ENCODE data around the gene BST1.

BST1 gene, protein sequence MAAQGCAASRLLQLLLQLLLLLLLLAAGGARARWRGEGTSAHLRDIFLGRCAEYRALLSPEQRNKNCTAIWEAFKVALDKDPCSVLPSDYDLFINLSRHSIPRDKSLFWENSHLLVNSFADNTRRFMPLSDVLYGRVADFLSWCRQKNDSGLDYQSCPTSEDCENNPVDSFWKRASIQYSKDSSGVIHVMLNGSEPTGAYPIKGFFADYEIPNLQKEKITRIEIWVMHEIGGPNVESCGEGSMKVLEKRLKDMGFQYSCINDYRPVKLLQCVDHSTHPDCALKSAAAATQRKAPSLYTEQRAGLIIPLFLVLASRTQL

DNA sequence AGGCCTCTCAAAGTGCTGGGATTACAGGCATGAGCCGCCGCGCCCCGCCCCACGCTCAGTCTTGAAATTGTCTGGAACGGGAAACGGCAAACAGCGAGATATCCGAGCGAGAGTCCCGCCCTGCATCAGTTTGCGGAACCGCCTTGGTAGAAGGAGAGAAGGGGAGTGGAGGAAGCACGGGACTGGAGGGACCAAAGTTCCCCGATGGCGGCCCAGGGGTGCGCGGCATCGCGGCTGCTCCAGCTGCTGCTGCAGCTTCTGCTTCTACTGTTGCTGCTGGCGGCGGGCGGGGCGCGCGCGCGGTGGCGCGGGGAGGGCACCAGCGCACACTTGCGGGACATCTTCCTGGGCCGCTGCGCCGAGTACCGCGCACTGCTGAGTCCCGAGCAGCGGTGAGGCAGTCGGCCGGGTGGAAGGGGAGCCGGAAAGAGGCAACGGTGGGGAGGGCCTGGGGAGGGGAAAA is at the start of gene BST1:
BST1 (plus strand) TSS at position 125 of the 463 bp plus-strand sequence; CDS start at position 205, 80 bp downstream.
- Histone ChIP-seq H3K9me3 (ENCODE audit: control insufficient read depth, low read length) (no peaks in the 10 kb centered on the region), H3K9ac (ENCODE audit: low read length) (no peak within 1 kb of the TSS), H3K36me3 (ENCODE audit: control insufficient read depth, insufficient read depth, low read length) (no peaks in the 10 kb centered on the region)

DNA sequence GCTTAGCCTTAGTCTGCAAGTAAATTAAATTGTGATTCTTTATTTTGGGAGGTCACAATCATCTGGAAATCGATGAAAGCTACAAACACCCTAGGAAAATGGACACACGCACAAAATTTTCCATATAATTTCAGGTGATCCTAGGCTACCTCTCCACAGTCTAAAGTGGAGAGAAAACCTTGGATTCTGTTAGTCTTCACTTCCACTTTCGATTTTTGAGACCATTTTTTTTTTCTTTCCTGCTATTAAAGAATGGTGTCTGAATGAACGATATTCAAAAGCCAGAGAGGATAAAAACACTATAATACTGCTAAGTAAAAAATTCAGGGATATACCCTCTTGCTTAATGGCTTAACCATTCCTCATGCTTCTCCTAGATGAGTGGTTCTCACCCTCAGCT is 49.4 kb upstream of the BST1 start:
- peaks cover 15% of the 10 kb centered on the region for H3K4me1 ChIP-seq (ENCODE audit: control insufficient read depth, insufficient read depth, low read length)
- no peaks in the 10 kb centered on the region for H3K27me3 ChIP-seq (ENCODE audit: control insufficient read depth, insufficient read depth, low read length)
- H3K9me3 ChIP-seq (ENCODE audit: control insufficient read depth, low read length): no peaks in the 10 kb centered on the region
- peak overlapping the region; percentile 94 for H3K4me3 ChIP-seq (ENCODE audit: low read length)
- peak overlapping the region; percentile 96 for H3K9ac ChIP-seq (ENCODE audit: low read length)
- H3K36me3 ChIP-seq (ENCODE audit: control insufficient read depth, insufficient read depth, low read length): no peaks in the 10 kb centered on the region

More for the DNA sequence above, at the start of gene BST1:
- Histone ChIP-seq H3K4me3 (ENCODE audit: low read length) (peak within 1 kb of the TSS; percentile 3), H3K4me1 (ENCODE audit: control insufficient read depth, insufficient read depth, low read length) (no peaks in the 10 kb centered on the region), H3K27me3 (ENCODE audit: control insufficient read depth, insufficient read depth, low read length) (no peaks in the 10 kb centered on the region)

GRCh38 chr4:15653864-15654592 is 48.8 kb upstream of the BST1 start:
- H3K4me1 ChIP-seq (ENCODE audit: control insufficient read depth, insufficient read depth, low read length): peaks cover 15% of the 10 kb centered on the region
- no peaks in the 10 kb centered on the region for H3K9me3 ChIP-seq (ENCODE audit: control insufficient read depth, low read length)
- peak overlapping the region; percentile 96 for H3K9ac ChIP-seq (ENCODE audit: low read length)
- no peaks in the 10 kb centered on the region for H3K27me3 ChIP-seq (ENCODE audit: control insufficient read depth, insufficient read depth, low read length)
- no peaks in the 10 kb centered on the region for H3K36me3 ChIP-seq (ENCODE audit: control insufficient read depth, insufficient read depth, low read length)
- H3K4me3 ChIP-seq (ENCODE audit: low read length): peak overlapping the region; percentile 94

DNA sequence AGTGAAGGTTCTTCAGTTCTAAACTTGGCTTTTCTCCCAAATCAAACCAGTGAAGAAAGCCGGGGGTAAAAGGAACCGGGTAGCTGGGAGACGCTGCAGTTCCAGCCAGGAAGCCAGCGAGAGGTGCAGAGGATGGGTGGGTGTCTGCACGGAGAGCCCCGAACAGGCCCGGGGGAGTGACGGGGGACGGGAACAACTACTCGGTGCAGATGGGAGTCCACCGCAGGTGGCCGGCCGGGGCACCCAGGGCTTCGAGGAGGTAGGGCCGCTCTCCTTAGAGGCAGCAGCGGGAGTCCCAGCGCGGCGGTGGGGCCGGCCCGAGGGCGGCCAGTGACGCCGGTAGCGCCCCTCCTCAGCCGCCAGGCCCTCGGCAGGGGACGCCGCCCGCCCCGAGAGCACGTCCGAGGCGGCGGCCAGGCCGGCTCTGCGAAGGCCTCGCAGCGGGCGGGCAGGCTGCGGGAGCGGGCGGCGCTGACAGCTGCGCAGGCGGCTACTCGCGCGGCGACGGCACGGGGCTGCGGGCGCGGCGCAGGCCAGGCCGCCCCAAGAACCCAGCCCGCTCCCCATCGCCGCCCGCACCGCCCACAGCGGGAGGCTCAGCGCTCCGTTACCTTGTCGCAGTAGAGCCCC is 48.2 kb upstream of the BST1 start:
- H3K9ac ChIP-seq (ENCODE audit: low read length): peak overlapping the region; percentile 96
- H3K36me3 ChIP-seq (ENCODE audit: control insufficient read depth, insufficient read depth, low read length): no peaks in the 10 kb centered on the region
- H3K4me3 ChIP-seq (ENCODE audit: low read length): peak overlapping the region; percentile 94
- H3K4me1 ChIP-seq (ENCODE audit: control insufficient read depth, insufficient read depth, low read length): peaks cover 15% of the 10 kb centered on the region
- no peaks in the 10 kb centered on the region for H3K27me3 ChIP-seq (ENCODE audit: control insufficient read depth, insufficient read depth, low read length)
- H3K9me3 ChIP-seq (ENCODE audit: control insufficient read depth, low read length): no peaks in the 10 kb centered on the region

DNA sequence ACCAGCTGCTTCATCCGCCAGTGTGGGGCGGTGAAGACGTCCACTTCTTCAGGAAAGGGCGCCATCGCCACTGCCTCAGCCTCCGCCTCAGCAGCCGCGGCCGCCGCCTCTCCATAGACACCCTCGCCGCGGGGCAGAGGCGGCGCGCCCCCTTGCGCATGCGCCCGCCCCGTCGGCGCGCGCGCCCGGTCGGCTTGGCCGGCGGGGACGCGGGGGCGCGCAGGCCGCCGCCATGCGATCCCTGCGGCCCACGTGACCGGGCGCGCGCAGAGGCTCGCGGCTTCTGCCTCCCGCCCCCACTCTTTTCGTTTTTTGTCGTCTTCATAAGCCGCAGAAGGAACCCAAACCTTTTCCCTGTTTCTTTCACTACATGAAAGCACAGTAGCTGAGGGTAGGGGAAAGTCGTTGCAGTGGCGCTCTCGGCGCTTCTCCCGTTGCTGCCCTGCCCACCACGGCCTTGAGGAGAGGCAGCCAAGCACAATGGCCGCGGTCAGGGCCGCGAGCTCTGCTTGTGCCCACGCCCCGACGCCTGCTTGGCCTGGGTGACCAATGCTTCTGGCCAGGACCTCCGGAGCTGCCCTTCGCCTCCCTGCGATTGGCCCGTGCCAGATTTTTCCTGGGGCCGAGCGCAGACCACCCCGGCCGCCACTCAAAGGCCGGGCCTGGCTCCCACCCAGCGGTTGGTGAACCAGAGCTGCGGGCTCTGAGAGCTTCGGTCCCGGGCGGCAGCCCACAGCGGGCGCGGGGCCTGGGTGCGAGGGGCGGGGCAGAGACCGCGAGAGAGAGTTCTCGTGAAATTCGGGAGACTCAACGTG is 47.4 kb upstream of the BST1 start, which contains the start of gene FBXL5:
FBXL5 (minus strand) TSS at position 135 of the 815 bp plus-strand sequence; CDS start at position 65, 70 bp downstream.
- peak within 1 kb of the TSS; percentile 94 for H3K4me3 ChIP-seq (ENCODE audit: low read length)
- H3K27me3 ChIP-seq (ENCODE audit: control insufficient read depth, insufficient read depth, low read length): no peaks in the 10 kb centered on the region
- peak within 1 kb of the TSS; percentile 96 for H3K9ac ChIP-seq (ENCODE audit: low read length)
- H3K9me3 ChIP-seq (ENCODE audit: control insufficient read depth, low read length): no peaks in the 10 kb centered on the region
- H3K4me1 ChIP-seq (ENCODE audit: control insufficient read depth, insufficient read depth, low read length): peaks cover 15% of the 10 kb centered on the region
- no peaks in the 10 kb centered on the region for H3K36me3 ChIP-seq (ENCODE audit: control insufficient read depth, insufficient read depth, low read length)

GRCh38 chr4:15656038-15656470 is 46.8 kb upstream of the BST1 start:
- H3K4me1 ChIP-seq (ENCODE audit: control insufficient read depth, insufficient read depth, low read length): peaks cover 15% of the 10 kb centered on the region
- H3K9ac ChIP-seq (ENCODE audit: low read length): peak overlapping the region; percentile 96
- no peaks in the 10 kb centered on the region for H3K36me3 ChIP-seq (ENCODE audit: control insufficient read depth, insufficient read depth, low read length)
- H3K4me3 ChIP-seq (ENCODE audit: low read length): peak overlapping the region; percentile 60
- no peaks in the 10 kb centered on the region for H3K9me3 ChIP-seq (ENCODE audit: control insufficient read depth, low read length)
- H3K27me3 ChIP-seq (ENCODE audit: control insufficient read depth, insufficient read depth, low read length): no peaks in the 10 kb centered on the region

GRCh38 chr4:15657366-15657765 is 45.5 kb upstream of the BST1 start:
- Histone ChIP-seq H3K36me3 (ENCODE audit: control insufficient read depth, insufficient read depth, low read length) (no peaks in the 10 kb centered on the region), H3K9ac (ENCODE audit: low read length) (no peak overlapping the region), H3K27me3 (ENCODE audit: control insufficient read depth, insufficient read depth, low read length) (no peaks in the 10 kb centered on the region), H3K4me3 (ENCODE audit: low read length) (no peak overlapping the region), H3K9me3 (ENCODE audit: control insufficient read depth, low read length) (no peaks in the 10 kb centered on the region), H3K4me1 (ENCODE audit: control insufficient read depth, insufficient read depth, low read length) (peaks cover 10% of the 10 kb centered on the region)

DNA sequence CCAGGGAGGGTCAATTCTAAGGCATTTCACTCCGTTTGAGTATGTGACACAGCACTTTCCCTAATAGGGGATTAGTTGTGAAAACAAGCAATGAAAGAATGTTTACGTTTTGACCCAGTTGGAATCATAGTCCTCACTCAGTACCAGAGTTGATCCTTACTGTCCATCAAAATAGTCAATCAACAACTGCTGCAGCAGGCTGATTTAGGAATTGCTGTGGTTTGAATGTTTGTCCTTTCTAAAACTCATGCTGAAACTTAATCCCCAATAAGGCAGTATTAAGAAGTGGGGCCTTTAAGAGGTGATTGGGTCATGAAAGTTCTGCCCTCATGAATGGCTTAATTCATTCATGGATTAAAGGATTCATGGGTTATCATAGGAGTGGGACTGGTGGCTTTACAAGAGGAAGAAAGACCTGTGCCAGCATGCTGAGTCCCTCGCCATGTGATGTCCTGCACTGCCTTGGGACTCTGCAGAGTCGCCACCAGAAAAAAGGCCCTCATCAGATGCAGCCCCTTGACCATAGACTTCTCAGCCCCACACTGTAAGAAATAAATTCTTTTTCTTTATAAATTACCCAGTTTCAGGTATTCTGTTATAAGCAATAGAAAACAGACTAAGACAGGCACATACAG is 44.6 kb upstream of the BST1 start:
- Histone ChIP-seq H3K36me3 (ENCODE audit: control insufficient read depth, insufficient read depth, low read length) (no peaks in the 10 kb centered on the region), H3K9me3 (ENCODE audit: control insufficient read depth, low read length) (no peaks in the 10 kb centered on the region), H3K27me3 (ENCODE audit: control insufficient read depth, insufficient read depth, low read length) (no peaks in the 10 kb centered on the region), H3K4me1 (ENCODE audit: control insufficient read depth, insufficient read depth, low read length) (peaks cover 8% of the 10 kb centered on the region), H3K4me3 (ENCODE audit: low read length) (no peak overlapping the region), H3K9ac (ENCODE audit: low read length) (no peak overlapping the region)

DNA sequence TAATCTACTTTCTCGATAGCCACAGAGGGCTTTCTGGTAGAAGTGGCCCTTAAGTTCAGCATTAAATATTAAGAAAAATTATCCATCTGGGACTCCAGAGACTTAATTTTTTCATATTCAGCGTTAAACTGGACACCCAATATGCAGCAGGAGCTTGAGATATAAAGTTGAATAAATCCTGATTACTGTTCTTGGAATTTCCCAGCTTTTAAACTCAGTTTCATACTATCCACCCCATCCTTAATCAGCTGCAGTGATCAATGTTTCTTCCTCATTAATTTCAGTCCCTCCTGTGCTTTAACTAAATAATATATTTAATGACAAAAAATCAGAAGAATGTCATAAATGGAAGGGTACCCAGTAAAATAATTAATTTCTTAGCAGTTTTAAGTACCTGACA is 44.1 kb upstream of the BST1 start:
- Histone ChIP-seq H3K9ac (ENCODE audit: low read length) (no peak overlapping the region), H3K27me3 (ENCODE audit: control insufficient read depth, insufficient read depth, low read length) (no peaks in the 10 kb centered on the region), H3K4me1 (ENCODE audit: control insufficient read depth, insufficient read depth, low read length) (peaks cover 8% of the 10 kb centered on the region), H3K4me3 (ENCODE audit: low read length) (no peak overlapping the region), H3K9me3 (ENCODE audit: control insufficient read depth, low read length) (no peaks in the 10 kb centered on the region), H3K36me3 (ENCODE audit: control insufficient read depth, insufficient read depth, low read length) (no peaks in the 10 kb centered on the region)

DNA sequence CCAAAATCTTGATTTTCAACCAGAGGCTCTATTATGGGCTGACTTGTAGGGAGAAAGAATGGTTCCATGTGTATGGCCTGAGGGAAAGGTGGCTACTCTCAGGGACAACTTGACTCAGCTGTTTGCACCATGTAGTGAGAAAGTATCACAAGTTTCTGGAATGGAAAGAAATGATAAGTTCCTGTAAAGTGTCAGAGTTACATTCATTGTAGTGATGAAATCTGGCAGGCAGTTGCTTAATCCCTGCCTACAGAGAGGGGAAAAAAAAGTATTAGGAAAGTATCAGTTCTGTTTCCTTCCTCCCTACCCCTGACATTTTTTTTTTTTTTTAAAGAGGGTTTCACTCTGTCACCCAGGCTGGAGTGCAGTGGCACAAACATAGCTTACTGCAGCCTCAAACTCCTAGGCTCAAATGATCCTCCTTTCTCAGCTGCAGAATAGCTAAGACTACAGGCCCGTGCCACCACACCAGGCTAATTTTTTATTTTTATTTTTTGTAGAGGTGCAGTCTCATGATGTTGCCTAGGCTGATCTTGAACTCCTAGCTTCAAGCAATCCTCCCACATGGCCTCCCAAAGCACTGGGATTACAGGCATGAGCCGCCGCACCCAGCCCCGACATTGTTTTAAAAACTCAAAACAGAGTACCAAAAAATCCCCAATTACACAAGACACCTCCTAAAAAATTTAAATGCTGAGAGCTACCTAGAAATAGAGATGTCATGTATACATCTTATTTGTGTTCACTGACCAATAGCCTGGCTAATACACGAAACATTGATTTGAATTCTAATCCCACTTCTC is 42.9 kb upstream of the BST1 start:
- Histone ChIP-seq H3K9me3 (ENCODE audit: control insufficient read depth, low read length) (no peaks in the 10 kb centered on the region), H3K9ac (ENCODE audit: low read length) (no peak overlapping the region), H3K36me3 (ENCODE audit: control insufficient read depth, insufficient read depth, low read length) (no peaks in the 10 kb centered on the region), H3K4me1 (ENCODE audit: control insufficient read depth, insufficient read depth, low read length) (peaks cover 8% of the 10 kb centered on the region), H3K27me3 (ENCODE audit: control insufficient read depth, insufficient read depth, low read length) (no peaks in the 10 kb centered on the region), H3K4me3 (ENCODE audit: low read length) (no peak overlapping the region)

Measured in mucosa of stomach (tissue), 1 donor.